ENCODE measurements around the gene NLGN1.

DNA sequence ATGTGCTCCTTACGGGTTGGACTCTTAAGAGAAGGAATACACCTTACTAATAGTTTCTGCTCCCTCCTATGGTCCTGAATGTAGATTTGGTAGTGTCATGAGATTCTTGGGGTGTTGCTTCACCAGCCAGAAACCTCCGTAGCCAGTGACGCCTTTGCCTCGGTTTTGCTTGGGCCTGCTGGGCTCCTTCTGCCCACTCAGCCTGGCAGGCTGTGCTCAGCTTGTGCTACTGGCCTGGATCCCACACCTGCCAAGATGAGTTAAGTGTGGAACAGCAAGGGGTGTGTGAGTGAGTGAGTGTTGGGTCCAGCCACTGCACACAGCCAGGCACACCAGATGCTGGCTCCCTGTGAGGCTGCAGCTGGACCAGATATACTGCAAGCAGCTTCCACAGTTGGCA, 560.1 kb downstream of the NLGN1 start:
- TF ChIP-seq EP300 (IDR thresholded peaks at IDR 0.05) (no peak), POLR2A (IDR thresholded peaks at IDR 0.05) (no peak)
- TF ChIP-seq, protein P1, sequence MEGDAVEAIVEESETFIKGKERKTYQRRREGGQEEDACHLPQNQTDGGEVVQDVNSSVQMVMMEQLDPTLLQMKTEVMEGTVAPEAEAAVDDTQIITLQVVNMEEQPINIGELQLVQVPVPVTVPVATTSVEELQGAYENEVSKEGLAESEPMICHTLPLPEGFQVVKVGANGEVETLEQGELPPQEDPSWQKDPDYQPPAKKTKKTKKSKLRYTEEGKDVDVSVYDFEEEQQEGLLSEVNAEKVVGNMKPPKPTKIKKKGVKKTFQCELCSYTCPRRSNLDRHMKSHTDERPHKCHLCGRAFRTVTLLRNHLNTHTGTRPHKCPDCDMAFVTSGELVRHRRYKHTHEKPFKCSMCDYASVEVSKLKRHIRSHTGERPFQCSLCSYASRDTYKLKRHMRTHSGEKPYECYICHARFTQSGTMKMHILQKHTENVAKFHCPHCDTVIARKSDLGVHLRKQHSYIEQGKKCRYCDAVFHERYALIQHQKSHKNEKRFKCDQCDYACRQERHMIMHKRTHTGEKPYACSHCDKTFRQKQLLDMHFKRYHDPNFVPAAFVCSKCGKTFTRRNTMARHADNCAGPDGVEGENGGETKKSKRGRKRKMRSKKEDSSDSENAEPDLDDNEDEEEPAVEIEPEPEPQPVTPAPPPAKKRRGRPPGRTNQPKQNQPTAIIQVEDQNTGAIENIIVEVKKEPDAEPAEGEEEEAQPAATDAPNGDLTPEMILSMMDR (IDR thresholded peaks at IDR 0.05), result no peak
